HEK293 (cell line): ENCODE results near the gene ZC3H10.

Experiments used
- CTCF ChIP-seq: fragments of 450-650 bp; formaldehyde crosslinking; IDR thresholded peaks from 2 replicates; pipeline ENCODE4 v1.5.1; 2016; ENCODE audit warnings: missing biosample characterization, missing genetic modification characterization
- HIC1 ChIP-seq: fragments of 450-650 bp; formaldehyde crosslinking; IDR thresholded peaks from 2 replicates; pipeline ENCODE4 v1.5.1; 2016; ENCODE audit warnings: missing biosample characterization, missing genetic modification characterization
- KLF8 ChIP-seq: fragments of 450-650 bp; formaldehyde crosslinking; IDR thresholded peaks from 2 replicates; pipeline ENCODE4 v1.5.1; 2016; ENCODE audit warnings: missing biosample characterization, missing genetic modification characterization
- KLF9 ChIP-seq: fragments of 450-650 bp; formaldehyde crosslinking; IDR thresholded peaks from 2 replicates; pipeline ENCODE4 v1.5.1; 2016; ENCODE audit warnings: missing biosample characterization, missing genetic modification characterization, low read depth
- MZF1 ChIP-seq: fragments of 450-650 bp; formaldehyde crosslinking; IDR thresholded peaks from 2 replicates; pipeline ENCODE4 v1.5.1; 2017; ENCODE audit warnings: missing biosample characterization, missing genetic modification characterization, borderline replicate concordance
- PRDM1 ChIP-seq: fragments of 450-650 bp; formaldehyde crosslinking; IDR thresholded peaks from 2 replicates; pipeline ENCODE4; 2016; ENCODE audit warnings: missing biosample characterization, missing genetic modification characterization
- PRDM10 ChIP-seq: fragments of 450-650 bp; formaldehyde crosslinking; IDR thresholded peaks from 2 replicates; pipeline ENCODE4 v1.5.1; 2016; ENCODE audit warnings: missing biosample characterization, missing genetic modification characterization
- REPIN1 ChIP-seq: fragments of 450-650 bp; formaldehyde crosslinking; IDR thresholded peaks from 2 replicates; pipeline ENCODE4 v1.5.1; 2017; ENCODE audit warnings: missing biosample characterization, missing genetic modification characterization, low read depth
- YY1 ChIP-seq: fragments of 450-650 bp; formaldehyde crosslinking; IDR thresholded peaks from 2 replicates; pipeline ENCODE4 v1.5.1; 2018; ENCODE audit warnings: missing biosample characterization, missing genetic modification characterization
- ZBTB48 ChIP-seq: fragments of 450-650 bp; formaldehyde crosslinking; IDR thresholded peaks from 2 replicates; pipeline ENCODE4 v1.5.1; 2016; ENCODE audit warnings: missing biosample characterization, missing genetic modification characterization
- ZNF10 ChIP-seq: fragments of 450-650 bp; formaldehyde crosslinking; IDR thresholded peaks from 2 replicates; pipeline ENCODE4 v1.5.1; 2017; ENCODE audit warnings: missing biosample characterization, missing genetic modification characterization
- ZNF121 ChIP-seq: fragments of 450-650 bp; formaldehyde crosslinking; IDR thresholded peaks from 2 replicates; pipeline ENCODE4 v1.5.1; 2016; ENCODE audit warnings: missing biosample characterization, missing genetic modification characterization
- ZNF155 ChIP-seq: fragments of 450-650 bp; formaldehyde crosslinking; IDR thresholded peaks from 2 replicates; pipeline ENCODE4 v1.5.1; 2016; ENCODE audit warnings: missing biosample characterization, missing genetic modification characterization
- ZNF16 ChIP-seq: fragments of 450-650 bp; formaldehyde crosslinking; IDR thresholded peaks from 2 replicates; pipeline ENCODE4 v1.5.1; 2016; ENCODE audit warnings: low read depth, missing biosample characterization, missing genetic modification characterization
- ZNF175 ChIP-seq: fragments of 450-650 bp; formaldehyde crosslinking; IDR thresholded peaks from 2 replicates; pipeline ENCODE4 v1.5.1; 2016; ENCODE audit warnings: missing biosample characterization, missing genetic modification characterization
- ZNF184 ChIP-seq: fragments of 450-650 bp; IDR thresholded peaks from 2 replicates; pipeline ENCODE4 v1.5.1; 2018; ENCODE audit warnings: missing biosample characterization, mild to moderate bottlenecking, missing genetic modification characterization
- ZNF23 ChIP-seq: fragments of 450-650 bp; formaldehyde crosslinking; IDR thresholded peaks from 2 replicates; pipeline ENCODE4 v1.5.1; 2016; ENCODE audit warnings: missing biosample characterization, missing genetic modification characterization, borderline replicate concordance
- ZNF24 ChIP-seq: fragments of 450-650 bp; formaldehyde crosslinking; IDR thresholded peaks from 2 replicates; pipeline ENCODE4 v1.5.1; 2016; ENCODE audit warnings: missing biosample characterization, missing genetic modification characterization
- ZNF416 ChIP-seq: fragments of 450-650 bp; formaldehyde crosslinking; IDR thresholded peaks from 2 replicates; pipeline ENCODE4 v1.5.1; 2016; ENCODE audit warnings: missing biosample characterization, missing genetic modification characterization
- ZNF48 ChIP-seq: fragments of 450-650 bp; formaldehyde crosslinking; IDR thresholded peaks from 2 replicates; pipeline ENCODE4 v1.5.1; 2016; ENCODE audit warnings: missing biosample characterization, missing genetic modification characterization
- ZNF558 ChIP-seq: fragments of 450-650 bp; formaldehyde crosslinking; IDR thresholded peaks from 2 replicates; pipeline ENCODE4 v1.5.1; 2016; ENCODE audit warnings: missing biosample characterization, missing genetic modification characterization
- ZNF571 ChIP-seq: fragments of 450-650 bp; formaldehyde crosslinking; IDR thresholded peaks from 2 replicates; pipeline ENCODE4 v1.5.0; 2017; ENCODE audit warnings: missing biosample characterization, missing genetic modification characterization
- ZNF701 ChIP-seq: fragments of 450-650 bp; formaldehyde crosslinking; IDR thresholded peaks from 2 replicates; pipeline ENCODE4 v1.5.1; 2016; ENCODE audit warnings: missing biosample characterization, missing genetic modification characterization
- ZNF747 ChIP-seq: fragments of 450-650 bp; formaldehyde crosslinking; IDR thresholded peaks from 2 replicates; pipeline ENCODE4 v1.5.1; 2016; ENCODE audit warnings: missing biosample characterization, missing genetic modification characterization
- ZNF776 ChIP-seq: fragments of 450-650 bp; formaldehyde crosslinking; IDR thresholded peaks from 2 replicates; pipeline ENCODE4 v1.5.0; 2017; ENCODE audit warnings: missing biosample characterization, missing genetic modification characterization, borderline replicate concordance
- TF ChIP-seq, protein P1 (sequence below): fragments of 450-650 bp; formaldehyde crosslinking; IDR thresholded peaks from 2 replicates; pipeline ENCODE4 v1.5.1; 2016; ENCODE audit warnings: missing biosample characterization, missing genetic modification characterization
- TF ChIP-seq, protein P2 (sequence below): fragments of 450-650 bp; formaldehyde crosslinking; IDR thresholded peaks from 2 replicates; pipeline ENCODE4 v1.5.1; 2016; ENCODE audit warnings: missing biosample characterization, missing genetic modification characterization
- TF ChIP-seq, protein P3 (sequence below): fragments of 450-650 bp; formaldehyde crosslinking; IDR thresholded peaks from 2 replicates; pipeline ENCODE4 v1.5.1; 2016; ENCODE audit warnings: missing biosample characterization, missing genetic modification characterization, borderline replicate concordance

ZC3H10 gene

DNA sequence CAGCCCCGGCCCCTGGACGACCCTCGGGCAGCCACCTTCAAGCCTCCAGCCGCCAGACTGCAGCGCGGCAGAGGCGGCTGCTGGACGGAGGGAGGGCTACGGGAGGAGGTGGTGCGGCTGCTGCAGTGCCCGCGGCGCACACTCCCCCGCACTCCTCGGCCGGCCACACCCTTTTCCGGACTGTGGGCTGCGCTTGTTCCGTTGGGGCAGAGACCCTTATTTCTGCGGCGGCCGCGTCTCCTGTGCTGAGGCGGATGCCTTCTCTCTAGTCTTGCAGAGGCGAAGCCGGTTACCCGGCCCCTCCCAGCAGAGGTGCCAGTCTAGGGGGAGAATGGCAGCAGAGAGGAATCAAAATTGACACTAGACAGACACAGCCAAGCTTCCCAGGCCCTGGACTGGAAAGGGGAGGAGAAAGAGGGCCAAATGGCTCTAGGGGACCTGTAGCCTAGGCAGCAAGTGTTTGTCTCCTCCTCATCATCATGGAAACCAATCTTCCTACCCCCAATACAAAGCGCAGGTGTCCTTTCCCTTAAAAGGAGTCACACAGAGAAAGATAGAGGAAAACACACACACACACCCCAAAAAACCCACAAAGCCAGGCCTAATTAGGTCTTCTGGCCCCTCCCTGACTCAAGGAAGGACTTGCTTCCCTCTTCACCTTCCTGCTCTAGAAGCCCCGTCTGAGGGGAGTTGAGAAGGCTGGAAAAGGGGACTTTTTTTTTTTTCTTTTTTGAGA is 11.3 kb downstream of the ZC3H10 start (continued):
- TF ChIP-seq ZNF776 = no peak
- TF ChIP-seq PRDM10 (tag by site-specific recombination) = peak; percentile 83
- TF ChIP-seq ZNF121 (tag by site-specific recombination) = no peak
- no peak for TF ChIP-seq ZNF10 (tag by site-specific recombination)
- TF ChIP-seq, protein P1, sequence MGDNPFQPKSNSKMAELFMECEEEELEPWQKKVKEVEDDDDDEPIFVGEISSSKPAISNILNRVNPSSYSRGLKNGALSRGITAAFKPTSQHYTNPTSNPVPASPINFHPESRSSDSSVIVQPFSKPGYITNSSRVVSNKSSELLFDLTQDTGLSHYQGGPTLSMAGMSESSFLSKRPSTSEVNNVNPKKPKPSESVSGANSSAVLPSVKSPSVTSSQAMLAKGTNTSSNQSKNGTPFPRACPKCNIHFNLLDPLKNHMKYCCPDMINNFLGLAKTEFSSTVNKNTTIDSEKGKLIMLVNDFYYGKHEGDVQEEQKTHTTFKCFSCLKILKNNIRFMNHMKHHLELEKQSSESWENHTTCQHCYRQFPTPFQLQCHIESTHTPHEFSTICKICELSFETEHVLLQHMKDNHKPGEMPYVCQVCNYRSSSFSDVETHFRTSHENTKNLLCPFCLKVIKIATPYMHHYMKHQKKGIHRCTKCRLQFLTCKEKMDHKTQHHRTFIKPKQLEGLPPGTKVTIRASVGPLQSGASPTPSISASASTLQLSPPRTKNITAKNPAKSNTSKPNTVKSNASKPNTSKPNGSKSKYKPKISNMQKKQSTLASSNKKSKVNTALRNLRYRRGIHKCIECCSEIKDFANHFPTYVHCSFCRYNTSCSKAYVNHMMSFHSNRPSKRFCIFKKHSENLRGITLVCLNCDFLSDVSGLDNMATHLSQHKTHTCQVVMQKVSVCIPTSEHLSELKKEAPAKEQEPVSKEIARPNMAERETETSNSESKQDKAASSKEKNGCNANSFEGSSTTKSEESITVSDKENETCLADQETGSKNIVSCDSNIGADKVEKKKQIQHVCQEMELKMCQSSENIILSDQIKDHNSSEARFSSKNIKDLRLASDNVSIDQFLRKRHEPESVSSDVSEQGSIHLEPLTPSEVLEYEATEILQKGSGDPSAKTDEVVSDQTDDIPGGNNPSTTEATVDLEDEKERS (tag by site-specific recombination) = no peak
- no peak for TF ChIP-seq ZNF24 (tag by site-specific recombination)
- TF ChIP-seq ZNF747 (tag by site-specific recombination) = no peak
- TF ChIP-seq ZBTB48 (tag by site-specific recombination) = no peak
- TF ChIP-seq HIC1 (tag by site-specific recombination) = peak; percentile 80
- TF ChIP-seq MZF1 (tag by site-specific recombination) = no peak
- TF ChIP-seq ZNF23 (tag by site-specific recombination) = no peak
- TF ChIP-seq YY1 (tag by site-specific recombination) = no peak
- TF ChIP-seq, protein P2, sequence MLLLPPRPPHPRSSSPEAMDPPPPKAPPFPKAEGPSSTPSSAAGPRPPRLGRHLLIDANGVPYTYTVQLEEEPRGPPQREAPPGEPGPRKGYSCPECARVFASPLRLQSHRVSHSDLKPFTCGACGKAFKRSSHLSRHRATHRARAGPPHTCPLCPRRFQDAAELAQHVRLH = no peak
- TF ChIP-seq ZNF48 (tag by site-specific recombination) = no peak
- peak; percentile 90 for TF ChIP-seq KLF9
- no peak; the same call in 1 of the 2 replicates for TF ChIP-seq ZNF184 (tag by site-specific recombination)
- TF ChIP-seq ZNF571 = no peak
- no peak for TF ChIP-seq CTCF (tag by site-specific recombination)
- TF ChIP-seq KLF8 (tag by site-specific recombination) = peak; percentile 63
- TF ChIP-seq ZNF175 = no peak
- no peak for TF ChIP-seq ZNF155 (tag by site-specific recombination)
- no peak for TF ChIP-seq ZNF16
- TF ChIP-seq, protein P3, sequence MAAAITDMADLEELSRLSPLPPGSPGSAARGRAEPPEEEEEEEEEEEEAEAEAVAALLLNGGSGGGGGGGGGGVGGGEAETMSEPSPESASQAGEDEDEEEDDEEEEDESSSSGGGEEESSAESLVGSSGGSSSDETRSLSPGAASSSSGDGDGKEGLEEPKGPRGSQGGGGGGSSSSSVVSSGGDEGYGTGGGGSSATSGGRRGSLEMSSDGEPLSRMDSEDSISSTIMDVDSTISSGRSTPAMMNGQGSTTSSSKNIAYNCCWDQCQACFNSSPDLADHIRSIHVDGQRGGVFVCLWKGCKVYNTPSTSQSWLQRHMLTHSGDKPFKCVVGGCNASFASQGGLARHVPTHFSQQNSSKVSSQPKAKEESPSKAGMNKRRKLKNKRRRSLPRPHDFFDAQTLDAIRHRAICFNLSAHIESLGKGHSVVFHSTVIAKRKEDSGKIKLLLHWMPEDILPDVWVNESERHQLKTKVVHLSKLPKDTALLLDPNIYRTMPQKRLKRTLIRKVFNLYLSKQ (tag by site-specific recombination) = no peak
- TF ChIP-seq REPIN1 = no peak
- TF ChIP-seq PRDM1 = no peak
- TF ChIP-seq ZNF701 = no peak
- no peak for TF ChIP-seq ZNF558 (tag by site-specific recombination)
- TF ChIP-seq ZNF416 (tag by site-specific recombination) = no peak
